GM19438 (cell line): ENCODE data around the gene SERPINF2.
"Not testable (repeated sequence)": the region's sequence is repeated elsewhere in the genome, so short reads cannot be mapped to it uniquely, and the experiment has no call there.

ENCODE experiments used
- ATAC-seq: cut with Tn5 transposase; IDR thresholded peaks from one replicate; pipeline ENCODE4 v1.9.1; 2021; ENCODE audit warnings: low read depth; ENCODE audit not compliant: unreplicated experiment

The SERPINF2 gene

DNA sequence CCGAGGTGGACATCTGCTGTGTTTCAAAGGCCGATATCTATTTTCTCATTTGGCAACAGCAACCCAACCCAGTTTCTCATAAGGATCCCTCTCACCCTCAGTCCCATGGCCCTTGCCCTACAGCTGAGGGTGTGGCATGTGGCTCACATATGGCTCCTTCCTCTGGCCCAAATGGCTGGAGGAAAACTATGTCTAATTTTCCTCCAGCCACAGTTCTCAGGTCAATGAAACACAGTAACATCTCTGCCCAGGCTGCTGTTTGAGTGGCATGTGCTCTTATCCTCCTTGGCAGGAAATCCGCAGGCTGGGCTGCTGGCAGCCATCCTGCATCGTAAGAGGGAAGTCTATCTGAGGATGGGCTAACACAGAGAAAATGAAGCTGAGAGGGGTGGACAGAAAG, 43.3 kb downstream of the SERPINF2 start:
- no peak for ATAC-seq

DNA sequence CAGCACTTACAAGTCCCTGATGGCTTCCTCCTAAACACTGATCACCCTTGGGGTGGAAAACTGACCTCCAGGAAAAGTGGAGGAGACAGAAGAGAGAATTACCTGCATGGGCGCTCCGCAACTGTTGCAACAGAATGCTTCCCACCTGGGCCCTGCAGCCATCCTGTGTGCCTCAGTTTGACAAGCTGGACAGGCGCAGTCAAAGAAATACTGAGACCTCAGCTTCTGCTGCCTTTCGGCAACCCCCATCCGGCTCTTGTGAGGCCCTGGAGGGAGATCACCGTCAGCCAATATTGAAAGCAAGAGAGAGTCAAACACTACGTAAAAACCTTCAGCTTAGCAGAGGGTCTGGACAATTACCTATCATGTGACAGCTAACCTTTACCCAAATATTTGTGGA, 44.0 kb downstream of the SERPINF2 start:
- ATAC-seq, result no peak

DNA sequence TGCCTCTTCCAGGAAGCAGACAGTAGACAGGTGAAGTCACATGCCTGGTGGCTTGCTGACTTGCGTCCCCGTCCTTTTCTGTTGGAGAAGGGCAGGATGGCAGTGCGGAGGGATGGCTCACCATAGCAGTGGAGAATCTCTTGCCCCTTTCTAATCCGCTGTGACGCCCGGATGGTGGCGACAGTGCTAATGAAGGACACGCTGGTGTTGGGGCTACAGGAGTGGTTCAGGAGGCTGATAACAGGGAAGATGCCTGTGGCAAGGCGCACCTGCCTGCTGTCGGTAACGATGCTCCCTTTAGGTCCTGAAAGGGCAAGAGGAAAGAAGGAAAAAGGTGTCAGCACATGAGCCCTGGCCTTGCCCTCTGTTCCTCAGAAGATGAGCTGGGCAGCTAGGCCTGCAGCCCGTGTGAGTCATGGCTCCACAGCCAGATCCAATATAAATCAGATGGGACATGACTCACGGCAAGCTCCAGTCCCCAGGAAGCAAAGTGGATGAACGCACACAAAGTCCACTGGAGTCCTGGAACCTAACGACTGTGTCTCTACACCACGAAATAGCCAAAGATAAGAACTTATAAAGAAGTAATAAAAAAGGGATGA, 44.7 kb downstream of the SERPINF2 start:
- no peak for ATAC-seq

DNA sequence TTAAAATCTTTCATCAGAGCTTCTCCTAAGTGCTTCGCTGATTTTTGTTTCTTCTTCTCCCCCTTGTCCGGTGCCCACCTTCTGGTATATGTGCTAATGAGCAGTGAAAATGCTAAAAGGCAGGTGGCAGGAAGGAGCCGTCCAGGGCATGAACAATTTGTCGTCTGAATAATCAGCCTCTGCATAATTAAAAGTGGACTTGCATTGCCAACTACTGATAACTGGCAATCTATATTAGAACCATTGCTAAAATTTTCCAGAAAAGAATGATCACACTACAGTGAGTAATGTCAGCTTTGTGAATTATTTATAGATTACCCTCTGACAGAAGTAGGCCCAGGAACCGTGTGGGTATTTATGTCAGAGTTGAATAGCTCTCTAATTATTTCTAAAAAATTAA, 47.3 kb downstream of the SERPINF2 start:
- no peak for ATAC-seq

DNA sequence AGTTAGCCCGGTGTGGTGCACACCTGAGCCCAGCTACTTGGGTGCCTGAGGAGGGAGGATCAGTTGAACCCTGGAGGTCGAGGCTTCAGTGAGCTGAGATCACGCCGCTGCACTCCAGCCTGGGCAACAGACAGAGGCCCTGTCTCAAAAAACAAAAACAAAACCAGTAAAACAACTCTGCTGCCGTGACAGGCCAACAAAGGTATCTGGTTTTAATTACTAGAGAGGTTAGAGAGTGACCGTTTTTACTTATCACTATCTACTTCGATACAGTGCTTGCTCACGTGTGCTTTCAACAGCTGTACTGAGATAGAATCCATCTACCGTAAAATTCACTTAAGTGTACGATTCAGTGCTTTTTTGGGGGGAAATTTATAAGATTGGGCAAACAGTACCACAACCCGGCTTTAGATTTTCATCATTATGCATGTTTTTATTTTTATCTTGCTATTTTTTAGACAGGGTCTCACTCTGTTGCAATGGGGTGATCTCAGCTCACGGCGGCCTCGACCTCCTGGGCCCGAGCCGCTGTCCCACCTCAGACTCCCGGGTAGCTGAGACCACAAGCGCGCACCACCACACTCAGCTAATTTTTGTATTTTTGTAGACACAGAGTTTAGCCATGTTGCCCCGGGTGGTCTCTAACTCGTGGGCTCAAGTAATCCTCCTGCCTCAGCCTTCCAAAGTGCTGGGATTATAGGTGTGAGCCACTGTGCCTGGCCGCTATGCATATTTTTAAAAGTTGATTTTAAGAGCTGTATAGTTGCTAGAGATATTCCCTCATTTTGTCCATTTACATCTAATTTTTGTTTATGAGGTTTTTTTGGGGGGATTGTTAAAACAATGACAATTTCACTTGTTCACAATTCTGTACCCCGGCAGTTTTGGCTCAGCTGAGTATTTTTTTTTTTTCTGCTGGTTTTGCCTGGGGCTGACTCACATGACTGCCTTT, 50.1 kb downstream of the SERPINF2 start:
- ATAC-seq, result no peak

DNA sequence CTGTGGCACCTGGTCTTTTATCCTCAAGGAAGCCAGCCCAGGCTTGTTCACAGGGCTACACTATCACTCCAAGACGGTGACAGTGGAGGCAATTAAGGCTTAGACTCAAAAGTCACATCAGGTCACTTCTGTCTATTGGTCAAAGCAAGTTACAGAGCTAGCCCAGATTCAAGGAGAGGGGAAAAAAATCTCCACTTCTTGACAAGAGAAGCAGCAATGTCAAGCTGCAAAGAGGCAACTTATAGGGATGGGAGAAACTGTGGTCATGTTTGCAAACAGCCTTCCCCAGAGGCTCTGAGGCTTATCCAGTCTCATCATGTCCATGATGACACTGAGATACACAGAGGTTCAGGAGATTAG, 50.8 kb downstream of the SERPINF2 start:
- no peak for ATAC-seq

DNA sequence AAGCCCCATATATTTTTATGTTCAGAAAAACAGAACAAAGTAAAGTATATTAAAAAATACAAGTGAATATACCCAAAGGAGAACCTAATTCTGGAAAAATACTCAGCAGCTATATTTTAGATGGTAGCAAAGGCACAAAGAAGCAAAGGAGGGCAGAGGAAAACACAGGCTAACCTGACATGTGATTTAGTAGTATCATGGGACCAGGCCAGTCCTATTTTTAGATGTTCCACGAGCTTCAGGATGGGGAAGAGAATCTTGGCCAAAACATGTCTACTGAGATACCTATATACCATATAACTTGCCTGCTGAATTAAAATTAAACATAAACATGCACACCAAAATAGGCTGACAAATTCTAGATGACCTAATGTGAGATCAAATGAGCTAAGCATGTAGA, 54.1 kb downstream of the SERPINF2 start:
- ATAC-seq, result no peak

DNA sequence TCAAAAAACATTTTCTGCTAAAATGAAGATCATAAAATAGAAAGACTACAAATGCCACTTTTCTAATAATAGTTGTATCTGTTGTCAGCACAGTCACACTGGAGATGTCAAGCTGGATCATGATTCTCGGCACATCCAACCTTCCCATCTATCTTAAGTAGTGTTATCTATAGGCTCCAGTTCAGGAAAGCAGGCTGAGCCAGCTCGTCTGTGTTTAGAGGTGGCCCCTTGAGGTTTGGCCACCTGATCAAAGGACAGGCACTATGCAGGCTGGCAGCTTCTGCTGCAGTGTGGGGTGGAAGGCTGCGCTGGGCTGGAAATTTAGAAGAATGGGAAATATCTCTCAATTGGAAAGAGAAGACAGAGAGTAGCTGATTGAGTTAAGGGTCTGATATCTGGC, 54.7 kb downstream of the SERPINF2 start:
- ATAC-seq, result no peak

DNA sequence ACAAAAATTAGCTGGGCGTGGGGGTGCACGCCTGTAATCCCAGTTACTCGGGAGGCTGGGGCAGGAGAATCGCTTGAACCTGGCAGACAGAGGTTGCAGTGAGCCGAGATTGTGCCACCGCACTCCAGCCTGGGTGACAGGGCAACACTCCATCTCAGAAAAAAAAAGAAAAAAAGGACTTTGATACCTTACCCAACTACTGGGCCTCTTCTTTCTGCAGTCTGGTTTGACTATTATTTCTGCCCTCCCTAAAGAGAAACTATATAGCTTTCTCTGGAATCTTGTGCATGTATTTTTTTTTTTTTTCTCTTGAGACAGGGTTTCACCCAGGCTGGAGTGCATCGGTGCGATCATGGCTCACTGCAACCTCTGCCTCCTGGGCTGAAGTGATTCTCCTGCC, 55.2 kb downstream of the SERPINF2 start:
- ATAC-seq, result not testable (repeated sequence)

DNA sequence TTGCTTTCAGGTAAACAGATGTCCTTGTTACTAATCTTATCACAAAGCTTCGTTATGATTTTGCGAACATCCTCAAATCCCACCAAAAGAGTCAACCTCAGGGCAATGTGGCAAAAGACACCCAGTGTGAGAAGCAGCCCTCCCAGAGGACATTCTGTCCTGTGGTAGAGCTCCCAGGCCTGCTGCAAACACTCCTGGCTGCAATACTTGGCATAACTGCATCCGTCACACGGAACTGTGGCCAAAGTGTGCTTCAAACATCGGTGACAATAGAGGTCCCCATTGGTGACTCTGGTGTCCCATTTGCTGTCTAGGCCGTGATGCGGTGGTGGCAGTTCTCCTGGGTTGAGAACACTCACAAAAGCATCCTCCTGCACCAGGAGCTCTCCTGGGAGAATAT, 57.6 kb downstream of the SERPINF2 start:
- ATAC-seq, result no peak

DNA sequence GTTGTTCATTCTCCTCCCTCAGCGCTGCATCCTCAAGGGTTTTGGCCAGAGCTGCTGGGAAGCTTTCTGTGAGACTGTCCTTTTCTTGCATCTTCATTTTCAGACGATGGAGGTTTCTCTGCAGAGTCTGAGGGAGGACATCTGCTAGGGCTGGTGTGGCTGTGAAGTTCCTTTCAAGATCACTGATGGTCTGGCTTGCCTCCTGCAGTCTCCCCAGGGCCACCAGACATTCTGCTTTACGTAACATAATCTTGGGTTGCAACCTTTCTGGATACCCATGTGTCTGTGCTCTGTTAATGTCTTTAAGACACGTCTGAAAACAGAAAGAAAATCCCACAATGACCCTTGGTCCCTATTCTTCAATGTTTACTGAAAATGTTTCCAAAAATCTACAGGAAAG, 58.0 kb downstream of the SERPINF2 start:
- no peak for ATAC-seq

DNA sequence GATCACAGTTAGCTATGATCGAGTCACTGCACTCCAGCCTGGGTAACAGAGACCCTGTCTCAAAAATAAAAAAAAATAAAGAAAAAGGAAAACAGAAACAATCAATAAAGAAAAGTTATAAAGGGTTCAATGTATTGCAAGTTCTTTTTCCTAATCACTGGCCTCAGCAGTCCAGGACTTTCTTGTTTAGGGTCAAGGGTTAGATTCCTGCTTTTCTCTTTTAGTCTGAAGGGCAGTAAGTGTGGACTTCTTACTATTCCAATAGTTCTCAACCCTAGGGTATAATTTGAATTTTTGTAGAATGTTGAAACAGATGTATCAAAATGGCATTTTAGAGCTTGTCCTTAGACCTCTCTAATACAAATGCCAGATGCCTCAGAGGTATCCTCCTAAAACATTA, 59.8 kb downstream of the SERPINF2 start:
- no peak for ATAC-seq

DNA sequence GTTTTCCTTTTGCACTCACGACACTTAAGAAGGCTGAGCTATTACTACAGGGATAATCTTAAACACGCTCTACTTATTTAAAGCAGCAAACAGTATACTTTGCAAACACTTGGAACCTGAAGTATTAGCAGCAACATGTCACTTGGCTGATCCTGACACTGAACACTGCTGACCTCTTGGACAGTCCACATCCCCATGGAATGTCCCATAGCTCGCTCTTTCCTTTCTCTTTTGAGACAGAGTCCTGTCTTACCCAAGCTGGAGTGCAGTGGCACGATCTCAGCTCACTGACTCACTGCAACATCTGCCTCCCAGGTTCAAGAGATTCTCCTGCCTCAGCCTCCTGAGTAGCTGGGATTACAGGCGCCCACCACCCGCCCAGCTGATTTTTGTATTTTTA, 60.6 kb downstream of the SERPINF2 start:
- ATAC-seq, result no peak
